CD4-positive, alpha-beta T cell treated with Interleukin-15 for 1 hour (primary cell): ENCODE results near the gene RNU6-1.

Experiments
- DNase-seq: peaks from one replicate; pipeline ENCODE4 v3.0.0-alpha.2; 2020

The RNU6-1 gene

DNA sequence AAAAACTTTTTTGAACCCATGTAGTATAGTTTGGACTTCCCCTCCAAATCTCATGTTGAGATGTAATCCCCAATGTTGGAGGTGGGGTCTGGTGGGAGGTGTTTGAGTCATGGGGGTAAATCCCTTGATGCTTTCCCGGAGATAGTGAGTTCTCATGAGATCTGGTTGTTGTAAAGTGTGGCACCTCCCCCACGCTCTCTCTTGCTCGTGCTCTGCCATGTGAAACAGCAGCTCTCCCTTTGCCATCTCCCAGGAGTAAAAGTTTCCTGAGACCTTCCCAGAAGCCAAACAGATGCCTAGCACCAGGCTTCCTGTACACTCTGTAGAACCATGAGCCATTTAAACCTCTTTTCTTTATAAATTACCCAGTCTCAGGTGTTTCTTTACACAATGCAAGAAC lies 16.0 kb upstream of the RNU6-1 start:
- DNase-seq = no peak

DNA sequence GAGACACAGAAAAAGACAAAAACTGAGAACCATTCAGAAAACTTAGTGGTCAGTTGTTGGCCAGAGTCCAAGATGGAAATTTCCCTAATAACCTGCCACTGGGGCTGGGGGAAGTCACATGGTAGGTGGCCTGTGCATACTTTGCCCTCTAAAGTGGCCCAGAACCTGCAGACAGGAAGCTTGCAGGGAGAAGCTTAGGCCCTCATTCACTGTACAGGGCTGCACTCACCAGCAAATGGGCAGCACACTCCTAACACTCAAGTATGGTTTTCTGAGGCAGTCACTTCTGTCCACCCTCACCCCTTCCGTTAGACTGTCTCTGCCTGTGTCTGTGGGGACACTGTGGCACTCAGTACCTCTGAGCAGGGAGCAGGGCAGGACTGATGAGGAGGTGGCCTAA lies 14.5 kb upstream of the RNU6-1 start:
- DNase-seq = no peak

DNA sequence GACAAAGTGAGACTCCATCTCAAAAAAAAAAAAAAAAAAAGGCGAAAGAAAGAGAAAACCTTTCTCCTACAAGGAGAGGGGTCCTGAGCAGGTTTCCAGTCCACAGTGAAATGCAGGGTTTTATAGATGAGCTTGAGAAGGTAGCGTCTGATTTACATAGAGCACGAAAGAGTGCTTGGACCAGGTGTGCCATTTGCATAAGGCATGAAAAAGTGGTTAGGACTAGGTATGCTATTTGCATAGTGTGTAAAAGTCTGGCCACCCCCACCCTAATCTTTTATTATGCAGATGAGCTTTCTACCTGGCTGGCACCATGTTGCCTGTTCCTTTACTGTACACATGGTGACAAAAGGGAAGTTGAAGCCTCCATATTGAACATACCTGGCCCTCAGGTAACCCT lies 13.6 kb upstream of the RNU6-1 start:
- no peak for DNase-seq

DNA sequence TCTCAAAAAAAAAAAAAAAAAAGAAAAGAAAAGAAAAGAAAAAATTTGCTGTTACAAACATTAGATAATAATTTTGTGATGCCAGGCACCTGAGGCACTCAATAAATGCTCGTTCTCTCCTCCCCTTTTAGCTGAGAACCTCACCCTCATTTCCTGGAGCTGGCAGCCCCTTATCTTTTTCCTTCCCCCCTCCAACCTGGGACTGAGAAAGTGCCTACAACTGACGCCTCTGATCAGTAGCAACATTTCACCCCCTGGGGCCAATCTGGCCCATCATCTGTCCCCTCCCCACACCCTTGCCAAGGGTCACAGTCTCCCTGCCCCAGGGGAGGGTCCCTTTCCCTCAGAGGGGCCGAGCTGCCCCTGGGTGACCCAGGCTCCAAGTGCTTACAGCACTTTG lies 12.6 kb upstream of the RNU6-1 start:
- DNase-seq = no peak

DNA sequence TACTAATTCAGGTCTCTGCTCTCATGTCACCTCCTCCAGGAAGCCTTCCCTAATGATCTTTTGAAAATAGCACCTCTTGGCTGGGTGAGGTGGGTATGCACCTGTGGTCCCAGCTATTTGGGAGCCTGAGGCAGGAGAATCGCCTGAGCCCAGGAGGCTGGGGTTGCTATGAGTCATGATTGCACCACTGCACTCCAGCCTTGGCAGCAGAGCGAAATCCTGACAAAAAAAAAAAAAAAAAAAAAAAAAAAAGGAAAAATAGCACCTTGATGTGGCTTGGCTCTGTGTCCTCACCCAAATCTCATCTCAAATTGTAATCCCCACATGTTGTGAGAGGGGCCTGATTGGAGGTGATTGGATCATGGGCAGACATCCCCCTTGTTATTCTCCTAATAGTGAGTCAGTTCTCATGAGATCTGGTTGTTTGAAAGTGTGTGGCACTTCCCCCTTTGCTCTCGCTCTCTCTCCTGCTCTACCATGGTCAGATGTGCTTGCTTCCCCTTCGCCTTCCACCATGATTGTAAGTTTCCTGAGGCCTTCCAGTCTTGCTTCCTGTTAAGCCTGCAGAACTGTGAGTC lies 11.2 kb upstream of the RNU6-1 start:
- peak; percentile 54 for DNase-seq

DNA sequence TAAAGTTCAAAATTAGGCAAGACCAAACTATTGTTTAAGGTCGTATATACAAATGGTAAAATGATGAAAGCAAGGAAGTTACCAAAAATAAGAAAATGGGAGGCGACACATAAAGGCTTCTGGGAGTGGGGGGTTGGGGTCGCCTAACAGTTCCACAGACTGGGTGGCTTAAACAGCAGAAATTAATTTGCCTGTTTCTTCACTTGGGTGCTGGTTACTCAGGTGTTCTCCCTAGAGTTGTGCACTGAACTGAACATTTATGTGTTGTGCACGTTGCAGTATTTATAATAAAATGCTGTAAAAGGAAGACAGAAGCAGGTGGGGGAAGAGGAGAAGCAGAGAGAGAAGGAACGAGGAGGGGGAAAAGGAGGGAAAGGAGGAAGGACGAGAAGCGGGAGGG lies 10.5 kb upstream of the RNU6-1 start:
- no peak for DNase-seq

DNA sequence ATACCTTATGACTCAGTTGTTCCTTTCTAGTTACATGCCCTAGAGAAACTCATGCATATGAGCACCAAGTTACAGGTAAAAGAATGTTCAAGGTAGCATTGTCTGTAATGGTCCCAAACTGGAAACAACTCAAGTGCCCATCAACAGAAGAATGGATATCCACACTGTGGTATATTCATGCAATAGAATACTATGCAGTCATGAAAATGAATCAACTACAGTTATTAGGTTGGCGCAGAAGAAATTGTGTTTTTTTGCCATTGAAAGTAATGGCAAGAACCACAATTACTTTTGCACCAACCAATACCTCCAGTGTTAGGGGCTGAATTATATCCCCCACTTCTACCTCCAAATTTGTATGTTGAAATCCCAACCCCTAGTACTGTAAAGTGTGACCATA lies 9.7 kb upstream of the RNU6-1 start:
- DNase-seq = no peak

DNA sequence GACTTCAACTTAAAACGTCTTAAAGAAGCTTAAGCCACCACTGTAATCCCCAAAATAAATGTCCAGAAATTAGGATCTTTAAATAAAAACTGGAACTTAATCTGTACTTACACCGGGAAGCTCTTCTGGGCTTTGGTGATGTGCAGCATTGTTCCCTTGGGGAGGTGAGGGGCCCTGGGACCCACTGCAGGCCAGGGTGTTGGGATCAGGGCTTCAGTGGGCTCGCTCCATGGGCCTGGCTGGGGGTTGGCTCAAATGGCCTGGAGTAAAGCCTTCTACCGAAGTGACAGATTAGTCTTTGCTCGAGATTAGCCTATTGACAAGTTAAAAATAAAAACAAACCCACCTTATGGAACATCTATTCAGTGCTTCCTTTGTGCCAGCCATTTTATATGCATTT lies 6.1 kb upstream of the RNU6-1 start:
- DNase-seq = no peak

DNA sequence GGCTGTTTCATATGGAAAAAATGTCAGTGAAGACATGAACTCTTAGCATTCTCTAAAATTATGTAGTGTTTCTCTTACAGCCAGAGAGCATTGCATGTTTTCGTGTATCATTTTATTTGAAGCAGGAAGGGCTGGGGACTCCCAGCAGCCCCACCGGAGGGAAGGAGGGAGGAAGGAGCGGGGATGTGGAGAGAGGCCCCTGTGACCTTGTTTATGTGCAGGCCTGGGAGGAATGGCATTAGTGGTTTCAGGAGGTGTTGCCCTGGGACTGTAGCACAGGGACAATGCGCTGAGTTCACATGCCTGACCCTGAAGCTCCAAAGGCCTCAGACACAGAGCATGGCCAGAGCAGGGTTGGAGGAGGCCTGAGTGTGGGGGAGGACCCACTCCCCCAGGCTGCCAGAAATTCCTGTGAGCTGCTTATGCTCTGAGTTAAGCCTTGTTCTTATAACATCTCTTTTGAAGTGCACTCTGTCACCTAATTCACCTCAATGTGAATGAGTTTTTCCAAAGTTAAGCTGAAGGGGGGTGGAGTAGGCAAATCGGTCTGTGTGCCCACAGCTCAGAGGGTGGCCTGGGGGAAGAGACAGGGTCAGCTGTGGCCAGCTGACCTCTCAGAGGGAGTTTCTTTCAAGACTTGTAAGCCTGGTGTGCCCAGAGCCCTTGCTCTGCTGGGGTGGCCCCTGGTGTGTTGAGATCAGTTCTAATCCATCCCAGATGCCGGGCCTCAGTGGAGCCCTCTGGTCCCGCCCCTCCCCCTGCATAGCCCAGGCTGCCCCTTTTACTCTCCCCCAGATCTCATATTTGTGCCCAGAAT lies 3.9 kb upstream of the RNU6-1 start:
- DNase-seq = peak; percentile 10

DNA sequence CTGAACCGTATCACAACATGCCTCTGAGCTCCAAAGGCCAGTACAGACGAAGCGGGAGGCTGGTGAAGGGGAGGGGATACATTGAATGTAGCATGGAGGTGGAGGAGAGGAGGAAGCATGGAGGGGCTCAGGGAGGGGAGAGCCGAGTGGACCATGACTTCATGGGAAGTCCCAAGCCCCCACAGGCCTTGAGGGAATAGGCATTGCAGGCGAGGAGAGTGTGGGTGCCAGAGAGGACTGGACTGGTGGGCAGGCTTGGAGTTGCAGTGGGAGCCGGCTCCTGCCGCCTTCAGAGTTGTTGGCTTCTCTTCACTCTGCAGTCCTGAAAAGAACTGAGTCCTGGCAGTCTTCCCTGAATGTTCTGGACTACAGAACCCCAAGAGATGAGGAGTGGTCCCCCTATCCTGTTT lies 3.3 kb upstream of the RNU6-1 start:
- DNase-seq = no peak

DNA sequence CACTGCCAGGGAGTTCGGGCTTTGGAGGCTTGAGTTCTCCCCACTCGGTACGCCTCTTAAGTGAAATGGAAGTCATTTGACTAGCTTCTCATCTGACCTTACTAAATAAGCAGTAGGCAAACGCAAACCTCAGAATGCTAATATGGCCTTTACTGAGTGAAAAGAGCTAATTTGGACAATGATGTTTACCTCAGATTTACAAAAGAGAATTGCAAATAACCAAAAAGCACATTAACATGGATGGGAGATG lies 1.6 kb upstream of the RNU6-1 start:
- DNase-seq = no peak

DNA sequence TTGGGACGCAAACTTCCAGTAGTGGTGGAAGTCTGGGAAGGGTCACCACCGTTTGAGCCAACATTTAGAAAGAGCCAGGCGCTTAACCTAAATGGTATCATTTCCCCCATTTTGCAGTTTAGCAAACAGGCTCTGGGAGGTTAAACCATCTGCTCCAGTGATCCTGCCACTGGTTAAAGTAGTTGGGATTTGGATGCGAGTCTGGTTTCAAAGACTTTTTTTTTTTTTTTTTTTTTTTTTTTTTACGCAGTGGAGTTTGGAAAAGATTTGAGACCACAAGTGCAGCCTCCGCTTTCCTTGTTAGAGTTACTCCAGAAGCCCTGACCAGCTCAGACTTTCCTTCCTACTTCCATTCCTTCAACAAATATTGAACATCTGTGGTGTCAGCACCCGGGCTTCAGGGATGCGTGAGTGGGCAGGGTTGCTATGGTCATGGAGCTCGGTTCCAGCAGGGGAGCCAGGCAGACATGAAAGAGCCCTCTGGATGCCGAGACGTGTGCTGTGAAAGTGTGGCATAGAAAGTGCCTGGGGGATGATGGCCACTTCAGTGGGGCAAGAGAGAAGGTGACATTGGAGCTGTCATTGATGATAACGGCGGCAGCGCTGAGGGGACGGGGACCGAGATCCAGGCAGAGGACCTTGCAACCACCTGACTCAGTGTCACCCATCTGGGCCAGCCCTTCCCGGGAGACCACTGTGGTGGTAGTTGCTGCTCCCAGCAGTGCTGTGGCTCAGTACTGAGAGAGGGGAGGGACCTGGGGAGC lies 1.1 kb upstream of the RNU6-1 start:
- DNase-seq = no peak

DNA sequence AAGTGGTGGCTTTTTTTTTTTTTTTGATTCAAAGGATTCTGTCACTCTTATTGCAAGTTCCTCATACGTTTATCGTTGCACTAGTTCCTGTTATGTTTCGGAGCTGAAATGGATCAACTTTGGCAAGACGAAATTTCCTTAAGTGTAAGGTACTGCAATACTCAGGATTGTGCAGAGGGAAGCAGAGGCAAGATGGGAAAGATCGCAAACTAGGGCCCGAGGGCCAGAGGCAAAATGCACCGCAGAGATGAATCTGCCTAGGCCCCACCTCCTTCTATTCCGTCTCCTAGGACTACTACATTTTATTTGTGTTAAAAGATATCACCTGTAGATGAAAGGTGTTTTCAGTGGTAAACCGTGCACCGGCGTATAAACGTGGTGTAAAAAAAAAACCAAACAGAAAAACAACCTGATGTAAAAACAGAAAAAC lies 331 bp downstream of the RNU6-1 start:
- peak; percentile 36 for DNase-seq

DNA sequence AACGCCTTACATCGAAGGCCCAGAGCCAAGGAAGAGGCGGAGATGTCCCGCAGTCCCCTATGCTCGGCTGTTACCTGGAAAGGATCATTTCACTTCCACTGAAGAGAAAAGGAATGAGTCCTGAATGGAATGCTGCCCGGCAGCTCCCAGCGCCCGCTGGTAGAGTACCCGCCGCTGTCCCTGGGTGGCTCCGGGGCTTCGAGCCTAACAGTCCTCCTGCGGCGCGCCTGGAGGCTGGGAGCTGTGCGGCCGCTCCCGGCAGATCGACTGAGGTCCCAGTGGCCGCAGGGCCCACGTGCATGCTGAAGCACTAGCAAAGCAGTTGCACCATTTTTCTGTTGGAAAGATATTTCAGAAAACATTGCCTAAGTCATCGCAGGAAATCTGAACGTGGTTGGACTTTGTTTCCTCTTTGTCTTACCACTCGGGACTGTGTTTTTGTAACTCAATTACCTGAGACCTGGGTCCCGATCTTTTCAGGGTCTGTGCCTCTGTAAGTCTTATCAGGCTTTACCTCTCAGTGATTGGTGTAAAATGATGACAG lies 984 bp downstream of the RNU6-1 start:
- DNase-seq = no peak

DNA sequence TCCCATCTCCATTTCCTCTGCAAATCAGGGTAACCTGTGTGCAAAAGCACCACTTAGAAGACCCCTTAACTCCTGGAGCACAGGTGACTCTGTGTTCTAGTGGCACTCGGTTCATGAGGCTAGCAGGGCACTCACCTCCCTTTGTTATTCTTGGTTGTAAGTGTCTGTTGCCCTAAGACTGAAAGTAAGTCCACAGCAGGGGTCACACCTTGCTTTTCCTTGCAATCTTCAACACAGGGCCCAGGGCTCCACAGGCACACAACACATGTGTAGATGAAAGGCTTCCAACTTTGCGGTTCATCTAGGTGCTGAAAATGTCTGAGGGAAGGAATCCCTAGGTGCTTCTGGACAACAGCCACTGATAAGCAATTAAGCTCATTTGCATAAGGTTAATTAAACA lies 2.9 kb downstream of the RNU6-1 start:
- DNase-seq = no peak

DNA sequence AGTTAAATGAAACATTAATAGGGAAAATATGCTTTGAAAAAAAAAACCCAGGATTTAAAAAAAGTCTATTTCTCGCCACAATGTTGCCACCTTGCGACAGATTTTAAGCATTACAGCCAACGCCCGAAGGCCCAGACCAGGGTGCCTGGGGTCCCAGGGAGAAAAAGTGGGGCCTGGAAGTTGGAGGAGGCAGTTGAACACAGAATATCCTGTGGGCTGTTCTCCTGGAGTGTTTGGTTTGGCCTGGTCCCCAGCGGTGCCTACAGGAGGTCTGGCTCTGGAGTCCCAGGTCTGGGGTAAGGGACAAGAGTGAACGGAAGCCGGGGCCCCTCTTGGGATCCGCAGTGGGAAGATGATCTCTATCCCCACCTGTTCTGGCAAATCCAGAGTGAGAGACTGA lies 3.4 kb downstream of the RNU6-1 start:
- peak; percentile 46 for DNase-seq

DNA sequence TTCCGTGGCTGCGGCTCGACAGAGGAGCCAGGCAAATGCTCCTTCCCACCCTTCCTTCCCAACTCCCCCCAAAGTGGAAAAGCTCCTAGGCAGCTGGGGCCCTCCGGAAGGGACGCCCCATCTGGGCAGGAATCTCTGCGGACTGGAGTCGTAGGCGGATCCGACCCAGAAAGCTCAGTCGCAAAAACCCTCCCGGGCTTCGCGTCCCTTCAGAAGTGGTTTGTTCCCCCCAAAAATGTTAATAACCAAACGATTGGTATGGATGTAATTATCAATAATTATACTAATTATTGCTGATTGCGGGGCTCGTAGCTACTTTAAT lies 3.8 kb downstream of the RNU6-1 start:
- no peak for DNase-seq

DNA sequence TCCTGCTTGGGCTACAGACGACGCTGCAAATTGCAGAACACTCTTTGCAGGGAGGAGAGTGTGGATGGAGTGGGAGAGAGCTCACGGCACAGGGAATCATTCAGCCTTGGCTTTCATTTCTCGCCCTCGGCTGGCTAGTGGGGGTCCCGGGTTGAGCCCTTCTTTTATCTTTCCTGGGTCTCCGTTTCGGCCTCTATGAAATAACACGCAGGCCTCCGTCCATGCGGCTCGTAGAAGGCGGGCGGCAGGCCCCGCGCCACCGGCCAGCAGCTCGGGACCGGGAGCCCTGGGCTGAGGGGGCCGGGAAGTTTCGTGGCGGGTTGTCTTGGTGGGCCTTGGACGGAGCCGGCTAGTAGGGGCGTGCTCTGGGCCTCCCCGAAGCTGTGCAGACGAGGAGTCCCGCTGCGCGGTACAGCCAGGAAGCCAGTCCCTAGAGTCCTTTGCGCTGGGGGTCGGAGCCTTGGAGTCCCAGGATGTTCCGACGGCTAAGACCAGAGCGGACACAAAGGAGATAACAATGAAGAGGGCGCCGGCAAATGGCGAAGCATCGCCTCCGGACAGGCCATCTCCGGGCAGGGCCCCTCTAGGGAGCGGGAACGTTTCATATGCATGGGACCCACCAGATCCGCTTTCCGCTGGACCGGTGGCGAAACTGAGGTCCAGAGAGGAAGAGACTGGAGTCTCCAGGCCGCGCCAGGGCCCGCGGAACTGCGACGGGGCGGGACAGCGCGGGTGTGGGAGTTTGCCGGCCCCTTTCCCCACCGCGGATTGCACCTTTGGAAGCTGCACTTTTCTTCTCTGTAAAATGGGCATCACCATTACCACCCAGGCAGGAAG lies 4.3 kb downstream of the RNU6-1 start:
- DNase-seq = no peak

DNA sequence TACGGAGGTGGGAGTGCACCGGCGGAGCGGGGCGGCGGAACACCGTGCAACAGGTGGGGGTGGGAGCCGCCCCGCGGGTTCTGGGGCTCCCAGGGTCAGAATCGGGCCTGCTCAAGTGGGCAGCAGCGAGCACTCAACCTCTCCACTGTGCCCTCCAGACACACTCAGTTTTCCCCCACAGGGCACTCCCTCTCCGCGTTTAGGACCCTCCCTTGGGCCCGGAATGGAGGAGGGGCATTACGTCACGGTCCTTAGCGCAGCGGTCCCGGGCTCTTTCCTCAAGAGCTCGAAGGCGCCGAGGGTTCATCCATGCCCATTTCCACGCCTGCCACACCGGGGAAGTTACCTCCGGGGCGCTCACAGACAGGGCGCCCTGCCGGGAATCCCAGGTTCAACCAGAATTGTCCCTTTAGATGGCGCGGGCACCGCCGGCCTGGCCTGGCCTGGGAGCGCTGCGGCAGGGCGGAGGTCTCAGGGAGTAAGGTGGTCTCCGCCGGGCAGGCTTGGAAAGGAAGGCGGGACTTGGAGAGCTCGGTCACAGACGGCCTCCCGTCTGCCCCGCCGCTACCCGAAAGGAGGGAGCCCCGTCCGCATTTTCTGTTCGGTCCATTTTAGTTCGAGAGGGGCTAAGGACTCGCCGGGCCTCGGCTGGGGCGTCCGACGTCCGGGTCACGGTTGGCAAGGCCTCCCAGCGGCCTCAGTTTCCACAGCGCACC lies 5.1 kb downstream of the RNU6-1 start:
- DNase-seq = no peak

DNA sequence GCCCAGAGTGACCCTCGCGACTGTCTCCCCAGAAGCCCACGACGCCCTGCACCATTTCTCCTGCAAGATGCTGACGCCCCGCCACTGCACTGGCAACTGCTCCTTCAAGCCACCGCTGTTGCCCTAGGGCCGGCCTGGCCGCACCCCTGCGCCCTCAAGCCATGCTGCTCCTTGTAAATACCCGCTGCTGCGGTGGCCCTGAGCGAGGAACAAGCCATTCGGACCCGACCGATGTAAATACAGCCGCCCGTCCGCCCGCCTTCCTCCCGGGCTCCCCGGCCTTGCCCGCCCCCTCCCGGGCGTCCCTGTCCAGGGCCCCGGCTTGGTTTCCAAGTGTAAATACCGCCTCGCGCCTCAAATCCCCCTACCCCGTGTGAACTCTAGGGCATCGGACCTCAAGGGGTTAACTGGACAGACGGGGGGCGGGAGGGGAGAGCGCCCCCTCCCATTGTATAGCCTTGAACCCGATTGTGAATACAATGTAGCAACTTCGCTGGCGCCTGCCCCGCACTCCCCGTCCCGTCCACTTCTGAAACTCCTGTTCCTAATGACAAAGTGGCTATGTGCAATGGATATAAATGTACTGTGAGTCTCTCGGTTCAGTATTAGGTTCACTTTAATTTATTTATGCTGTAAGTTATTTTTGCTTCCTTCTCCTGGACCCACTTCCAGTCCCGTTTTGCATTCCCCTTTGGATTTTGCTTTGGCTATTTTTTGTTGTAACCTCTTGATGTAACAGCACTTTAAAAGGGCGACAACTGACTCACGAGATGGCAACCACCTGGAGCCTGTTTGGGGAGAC lies 5.9 kb downstream of the RNU6-1 start:
- DNase-seq = peak; percentile 34

DNA sequence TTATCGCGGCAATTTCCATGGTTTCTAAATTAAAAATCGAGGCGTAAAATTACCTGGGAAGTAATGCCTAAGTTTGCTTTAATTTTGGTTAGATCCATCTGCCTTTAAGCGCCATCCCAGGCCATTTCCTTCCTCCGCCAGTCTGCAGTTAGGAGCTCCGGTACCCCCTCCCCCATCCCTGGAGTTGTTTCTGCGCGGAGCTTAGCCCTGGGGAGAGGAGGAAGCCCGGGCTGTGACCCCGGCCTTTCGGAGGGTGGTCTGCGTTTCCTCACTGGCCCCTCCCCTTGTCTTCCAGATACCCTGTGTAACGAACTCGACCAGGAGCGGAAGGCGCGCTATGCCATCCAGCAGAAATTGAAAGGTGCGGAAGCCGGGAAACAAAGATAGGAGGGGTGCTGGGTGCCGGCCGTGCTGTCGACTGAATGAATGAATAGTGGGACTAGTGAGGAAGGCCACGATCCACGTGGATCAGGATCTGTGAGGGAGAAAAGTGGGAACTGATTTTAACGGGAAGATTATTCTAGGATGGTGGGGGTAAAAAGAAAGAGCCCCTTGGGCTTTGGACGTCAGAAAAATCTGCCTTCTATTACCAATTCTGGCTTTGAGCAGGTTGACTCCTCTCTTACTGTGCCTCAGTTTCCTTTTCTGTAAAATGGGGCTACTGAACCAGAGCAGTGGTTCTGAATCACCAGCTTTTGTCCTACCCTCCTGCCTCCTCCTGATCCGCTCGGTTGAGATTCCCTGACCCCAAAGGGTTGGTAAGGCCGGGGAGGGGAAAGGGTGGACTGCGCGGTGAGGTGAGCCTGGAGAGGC lies 6.7 kb downstream of the RNU6-1 start:
- no peak for DNase-seq
